ENCODE data around the gene ELMO1.

- TF ChIP-seq, protein P1, sequence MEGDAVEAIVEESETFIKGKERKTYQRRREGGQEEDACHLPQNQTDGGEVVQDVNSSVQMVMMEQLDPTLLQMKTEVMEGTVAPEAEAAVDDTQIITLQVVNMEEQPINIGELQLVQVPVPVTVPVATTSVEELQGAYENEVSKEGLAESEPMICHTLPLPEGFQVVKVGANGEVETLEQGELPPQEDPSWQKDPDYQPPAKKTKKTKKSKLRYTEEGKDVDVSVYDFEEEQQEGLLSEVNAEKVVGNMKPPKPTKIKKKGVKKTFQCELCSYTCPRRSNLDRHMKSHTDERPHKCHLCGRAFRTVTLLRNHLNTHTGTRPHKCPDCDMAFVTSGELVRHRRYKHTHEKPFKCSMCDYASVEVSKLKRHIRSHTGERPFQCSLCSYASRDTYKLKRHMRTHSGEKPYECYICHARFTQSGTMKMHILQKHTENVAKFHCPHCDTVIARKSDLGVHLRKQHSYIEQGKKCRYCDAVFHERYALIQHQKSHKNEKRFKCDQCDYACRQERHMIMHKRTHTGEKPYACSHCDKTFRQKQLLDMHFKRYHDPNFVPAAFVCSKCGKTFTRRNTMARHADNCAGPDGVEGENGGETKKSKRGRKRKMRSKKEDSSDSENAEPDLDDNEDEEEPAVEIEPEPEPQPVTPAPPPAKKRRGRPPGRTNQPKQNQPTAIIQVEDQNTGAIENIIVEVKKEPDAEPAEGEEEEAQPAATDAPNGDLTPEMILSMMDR (conservative IDR thresholded peaks at IDR 0.05; ENCODE audit: low read depth in 2 of 2) = no peak
- TF ChIP-seq EZH2phosphoT487 (IDR thresholded peaks at IDR 0.05; ENCODE audit: unreplicated experiment) = no peak
- no peak for TF ChIP-seq EZH2 (IDR thresholded peaks at IDR 0.05; ENCODE audit: low read depth, unreplicated experiment)
- TF ChIP-seq NANOG (IDR thresholded peaks at IDR 0.05; ENCODE audit: borderline replicate concordance) = no peak
- TF ChIP-seq REST (IDR thresholded peaks at IDR 0.05; ENCODE audit: unreplicated experiment) = no peak
- no peak for TF ChIP-seq POLR2AphosphoS5 (IDR thresholded peaks at IDR 0.05; ENCODE audit: low read depth)
- no peak for TF ChIP-seq JUNB (IDR thresholded peaks at IDR 0.05; ENCODE audit: unreplicated experiment)
These were observed 28.3 kb upstream of the ELMO1 start for GRCh38 chr7:37476881-37477450.

Measured in GM23338 (cell line).